GM19372 (cell line): ENCODE measurements around the gene ZFAND2B.
A peak's percentile ranks its signal among the peaks of the same experiment; 100 is the strongest.

Experiments
- ATAC-seq: cut with Tn5 transposase; IDR thresholded peaks from one replicate; pipeline ENCODE4 v1.9.1; 2021; ENCODE audit warnings: mild to moderate bottlenecking, low read depth, moderate library complexity; ENCODE audit not compliant: unreplicated experiment

Gene ZFAND2B

GRCh38 chr2:219206328-219207133 is at the start of gene ZFAND2B:
Gene ZFAND2B (plus strand): TSS chr2:219206782. CDS start chr2:219206988, 206 bp downstream.
- peak; percentile 98 for ATAC-seq

- ATAC-seq: no peak
Measured at GRCh38 chr2:219157396-219157795, 49.2 kb upstream of the ZFAND2B start.

- no peak for ATAC-seq
Measured at GRCh38 chr2:219158025-219158424, 48.6 kb upstream of the ZFAND2B start.

- no peak for ATAC-seq
Measured at GRCh38 chr2:219158586-219158985, 48.0 kb upstream of the ZFAND2B start.

GRCh38 chr2:219159771-219160185 is 46.8 kb upstream of the ZFAND2B start:
- no peak for ATAC-seq

- peak; percentile 84 for ATAC-seq
Measured at GRCh38 chr2:219160186-219161017, 46.2 kb upstream of the ZFAND2B start, which contains the start of gene NHEJ1. Gene NHEJ1 (minus strand): TSS chr2:219160815. CDS start chr2:219158362, 2,453 bp downstream.

GRCh38 chr2:219161097-219161496 is 45.5 kb upstream of the ZFAND2B start:
- no peak for ATAC-seq

- ATAC-seq: no peak
Measured at GRCh38 chr2:219163156-219163555, 43.4 kb upstream of the ZFAND2B start.

- no peak for ATAC-seq
Measured at GRCh38 chr2:219165058-219165911, 41.3 kb upstream of the ZFAND2B start.

- ATAC-seq: no peak
Measured at GRCh38 chr2:219167997-219168396, 38.6 kb upstream of the ZFAND2B start.

GRCh38 chr2:219168526-219168925 is 38.1 kb upstream of the ZFAND2B start:
- no peak for ATAC-seq

- no peak for ATAC-seq
Measured at GRCh38 chr2:219168932-219169331, 37.6 kb upstream of the ZFAND2B start.

- no peak for ATAC-seq
Measured at GRCh38 chr2:219169930-219170654, 36.5 kb upstream of the ZFAND2B start, which contains the start of gene SLC23A3. Gene SLC23A3 (minus strand): TSS chr2:219170029. CDS start chr2:219169984, 45 bp downstream.

- no peak for ATAC-seq
Measured at GRCh38 chr2:219171231-219171651, 35.3 kb upstream of the ZFAND2B start.

- no peak for ATAC-seq
Measured at GRCh38 chr2:219172231-219173154, 34.1 kb upstream of the ZFAND2B start.

GRCh38 chr2:219173176-219173575 is 33.4 kb upstream of the ZFAND2B start:
- ATAC-seq: no peak

- ATAC-seq: no peak
Measured at GRCh38 chr2:219174146-219174545, 32.4 kb upstream of the ZFAND2B start.

- ATAC-seq: no peak
Measured at GRCh38 chr2:219174801-219175200, 31.8 kb upstream of the ZFAND2B start.

GRCh38 chr2:219175486-219175885 is 31.1 kb upstream of the ZFAND2B start:
- ATAC-seq: no peak
